Measurements from ENCODE around the gene TAP1. TPM values are rescaled to one million over a fixed set of nuclear protein-coding genes. Genes with fewer than 3 reads are reported as not detected.
A peak's percentile ranks its signal among the peaks of the same experiment; 100 is the strongest.
"Not testable (repeated sequence)": the region's sequence is repeated elsewhere in the genome, so short reads cannot be mapped to it uniquely, and the experiment has no call there.

Gene TAP1, protein sequence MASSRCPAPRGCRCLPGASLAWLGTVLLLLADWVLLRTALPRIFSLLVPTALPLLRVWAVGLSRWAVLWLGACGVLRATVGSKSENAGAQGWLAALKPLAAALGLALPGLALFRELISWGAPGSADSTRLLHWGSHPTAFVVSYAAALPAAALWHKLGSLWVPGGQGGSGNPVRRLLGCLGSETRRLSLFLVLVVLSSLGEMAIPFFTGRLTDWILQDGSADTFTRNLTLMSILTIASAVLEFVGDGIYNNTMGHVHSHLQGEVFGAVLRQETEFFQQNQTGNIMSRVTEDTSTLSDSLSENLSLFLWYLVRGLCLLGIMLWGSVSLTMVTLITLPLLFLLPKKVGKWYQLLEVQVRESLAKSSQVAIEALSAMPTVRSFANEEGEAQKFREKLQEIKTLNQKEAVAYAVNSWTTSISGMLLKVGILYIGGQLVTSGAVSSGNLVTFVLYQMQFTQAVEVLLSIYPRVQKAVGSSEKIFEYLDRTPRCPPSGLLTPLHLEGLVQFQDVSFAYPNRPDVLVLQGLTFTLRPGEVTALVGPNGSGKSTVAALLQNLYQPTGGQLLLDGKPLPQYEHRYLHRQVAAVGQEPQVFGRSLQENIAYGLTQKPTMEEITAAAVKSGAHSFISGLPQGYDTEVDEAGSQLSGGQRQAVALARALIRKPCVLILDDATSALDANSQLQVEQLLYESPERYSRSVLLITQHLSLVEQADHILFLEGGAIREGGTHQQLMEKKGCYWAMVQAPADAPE
- polyA plus RNA-seq (ENCODE audit: insufficient read length in 10 of 10) = 10 to 100 TPM in 4 of 10 donors, 1 to 10 TPM in 6; 7.6 to 11.6 (median 9.9) TPM
- long read RNA-seq, donor 1 = 0 reads
- long read RNA-seq, donor 2, partial matches to known transcripts = 0 of 4 reads
- long read RNA-seq, donor 2, other reads (novel, unspliced or antisense) = 0 of 4 reads
- long read RNA-seq, donor 3 = 0 reads
- long read RNA-seq, donor 4 = 0 reads
- long read RNA-seq, donor 5, partial matches to known transcripts = 0 of 5 reads
- long read RNA-seq, donor 5, other reads (novel, unspliced or antisense) = 0 of 5 reads
- long read RNA-seq, donor 6, partial matches to known transcripts = 0 of 2 reads
- long read RNA-seq, donor 6, other reads (novel, unspliced or antisense) = 0 of 2 reads
- long read RNA-seq, donor 7, partial matches to known transcripts = 0 of 3 reads
- long read RNA-seq, donor 7, other reads (novel, unspliced or antisense) = 0 of 3 reads
- long read RNA-seq, donor 8, partial matches to known transcripts = 0 of 1 reads
- long read RNA-seq, donor 8, other reads (novel, unspliced or antisense) = 0 of 1 reads
- long read RNA-seq, donor 9 = 0 reads

DNA sequence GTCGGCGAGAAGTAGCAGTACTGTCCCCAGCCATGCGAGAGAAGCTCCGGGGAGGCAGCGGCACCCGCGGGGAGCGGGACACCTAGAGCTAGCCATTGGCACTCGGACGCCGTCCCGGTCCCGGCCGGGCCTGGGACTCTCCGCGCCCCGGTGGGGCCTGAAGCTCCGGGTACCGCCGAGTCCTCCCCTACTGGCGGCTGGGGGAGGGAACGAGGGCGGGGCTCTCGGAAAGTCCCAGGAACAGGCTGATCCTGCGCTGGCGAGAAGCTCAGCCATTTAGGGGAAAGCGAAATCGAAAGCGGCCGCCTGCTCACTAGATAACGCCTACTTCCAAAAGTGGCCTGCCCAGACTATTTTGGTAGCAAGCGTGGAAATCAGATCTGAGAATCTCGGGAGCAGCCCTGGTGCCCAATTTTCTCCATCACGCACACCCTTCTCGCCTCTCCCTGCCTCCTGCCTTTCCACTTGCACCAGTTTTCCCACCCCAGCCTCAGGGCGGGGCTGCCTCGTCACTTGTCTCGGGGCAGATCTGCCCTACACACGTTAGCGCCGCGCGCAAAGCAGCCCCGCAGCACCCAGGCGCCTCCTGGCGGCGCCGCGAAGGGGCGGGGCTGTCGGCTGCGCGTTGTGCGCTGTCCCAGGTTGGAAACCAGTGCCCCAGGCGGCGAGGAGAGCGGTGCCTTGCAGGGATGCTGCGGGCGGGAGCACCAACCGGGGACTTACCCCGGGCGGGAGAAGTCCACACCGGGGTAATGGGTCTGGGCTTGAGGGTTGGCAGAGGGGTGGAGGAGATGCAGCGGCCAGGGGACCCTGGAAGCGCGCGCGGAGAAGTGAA, at the start of gene TAP1, which contains the start of gene PSMB9:
Gene TAP1, minus strand, starts transcription at position 164 of the 835 bp plus-strand sequence. Its CDS starts 68 bp downstream, at position 96.
Gene PSMB9, plus strand, starts transcription at position 652 of the 835 bp plus-strand sequence. Its CDS starts 38 bp downstream, at position 690.
- peak; percentile 92 to 98 (median 95) for DNase-seq

DNA sequence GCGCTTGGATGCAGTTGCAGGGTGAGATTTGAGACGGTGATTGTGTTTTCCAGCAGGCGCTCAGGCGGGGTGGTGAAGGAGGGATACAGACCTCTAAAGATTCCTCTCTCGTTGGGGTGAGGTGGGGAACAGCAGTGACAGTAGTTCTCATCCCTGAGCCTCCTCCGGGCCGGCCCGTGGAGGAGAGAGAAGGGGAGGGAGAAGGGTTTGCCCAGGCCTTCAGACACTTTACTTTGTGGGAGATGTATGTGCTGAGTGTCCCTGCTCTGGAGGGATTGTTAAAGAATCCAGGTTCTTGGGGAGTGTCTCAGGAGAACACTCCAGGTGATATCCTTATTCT, 41.5 kb upstream of the TAP1 start:
- DNase-seq = peak in 1 of 3 donors; percentile 1

DNA sequence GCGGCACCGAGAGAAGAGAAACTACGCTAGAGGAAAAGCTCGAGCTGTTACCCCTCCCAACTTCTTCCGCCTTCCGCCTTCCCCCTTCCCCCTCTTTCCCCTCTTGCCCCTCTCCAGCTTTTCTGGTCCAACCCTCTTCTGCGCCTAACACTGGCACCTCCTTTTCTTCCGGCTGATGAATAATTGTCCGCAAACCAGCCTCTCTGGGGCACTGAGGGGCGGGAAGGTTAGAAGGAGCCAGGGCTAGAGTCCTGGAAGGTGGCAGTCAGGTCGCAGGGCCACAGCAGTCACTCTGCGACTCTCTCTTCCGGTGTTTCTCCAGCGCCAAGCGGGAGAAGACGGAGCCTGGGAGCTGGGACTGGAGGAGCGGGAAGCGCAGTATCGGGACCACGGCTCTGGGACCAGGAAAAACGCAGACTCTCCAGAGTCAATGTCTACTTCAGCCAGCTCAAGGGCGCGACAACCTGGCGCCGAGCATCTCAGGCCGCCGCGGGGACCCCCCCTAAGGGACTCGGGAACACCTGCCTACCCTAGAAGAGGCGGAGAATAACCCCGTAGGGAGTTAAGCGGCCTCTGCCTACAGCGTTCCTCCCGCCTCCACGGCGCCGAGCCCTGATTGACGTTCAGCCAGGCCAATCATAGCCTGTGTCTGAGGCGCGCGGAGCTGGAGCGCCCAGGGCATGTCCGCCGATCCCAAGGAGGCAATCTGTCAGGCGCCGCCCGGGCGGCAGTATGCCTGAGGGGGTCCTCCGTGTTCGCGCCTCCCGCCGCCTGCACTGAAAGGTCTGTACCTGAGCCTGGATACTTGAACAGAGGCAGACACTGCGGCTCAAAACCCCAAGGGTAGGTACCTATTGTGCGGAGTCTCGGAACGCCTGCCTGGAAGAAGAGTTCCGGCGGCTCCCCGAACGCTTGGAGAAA, 40.8 kb upstream of the TAP1 start:
- peak; percentile 93 to 98 (median 98) for DNase-seq

DNA sequence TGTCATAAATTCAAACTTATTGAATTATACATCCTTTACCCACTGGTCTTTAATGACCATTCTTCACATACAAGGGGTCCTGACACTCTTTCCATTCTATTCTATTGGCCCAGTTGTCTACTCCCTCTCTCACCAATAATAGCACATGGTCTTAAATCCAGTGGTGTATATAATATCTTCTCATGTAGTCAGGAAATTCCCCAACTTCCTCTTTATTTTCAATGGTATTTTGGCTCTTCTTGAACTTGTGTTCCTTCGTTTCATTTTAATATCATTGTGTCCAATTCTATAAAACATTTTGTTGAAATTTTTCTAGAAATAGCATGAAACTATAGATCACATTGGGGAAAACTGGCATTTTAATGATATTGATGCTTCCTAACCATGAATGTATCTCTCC, 37.3 kb upstream of the TAP1 start:
- DNase-seq = no peak

DNA sequence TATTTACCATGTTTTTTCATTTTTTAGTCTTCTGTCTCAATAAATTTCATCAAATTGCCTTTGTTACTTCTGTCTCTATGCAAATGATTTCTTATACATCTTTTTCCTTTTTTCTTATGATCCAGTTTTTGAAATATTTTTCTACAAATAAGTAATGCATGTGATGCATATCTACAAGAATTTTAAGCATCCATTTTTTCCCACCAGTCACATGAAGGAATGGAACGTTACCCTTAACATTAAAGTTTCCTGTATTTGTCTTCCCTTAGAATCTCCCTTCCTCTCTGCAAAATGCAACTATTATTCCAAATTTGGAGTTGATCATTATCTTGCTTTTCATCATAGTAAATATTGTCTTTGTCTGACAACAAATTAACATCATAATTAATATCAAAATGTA, 36.0 kb upstream of the TAP1 start:
- DNase-seq = no peak

DNA sequence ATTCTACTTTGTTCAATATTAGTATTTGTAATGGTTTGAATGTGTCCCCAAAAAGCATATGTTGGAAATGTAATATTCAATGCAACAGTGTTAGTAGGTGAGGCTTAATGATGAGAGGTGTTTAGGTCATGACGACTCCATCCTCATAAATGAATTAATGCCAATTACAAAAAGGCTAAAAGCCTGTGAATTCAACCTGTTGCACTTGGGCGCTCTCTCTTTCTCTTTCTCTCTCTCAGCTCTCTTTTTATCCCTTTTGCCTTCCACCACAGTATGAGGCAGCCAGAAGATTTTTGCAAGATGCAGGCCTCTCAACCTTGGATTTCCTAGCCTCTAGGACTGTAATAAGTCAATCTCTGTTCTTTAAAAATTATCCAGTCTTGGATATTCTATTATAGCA, 35.1 kb upstream of the TAP1 start:
- no peak for DNase-seq

DNA sequence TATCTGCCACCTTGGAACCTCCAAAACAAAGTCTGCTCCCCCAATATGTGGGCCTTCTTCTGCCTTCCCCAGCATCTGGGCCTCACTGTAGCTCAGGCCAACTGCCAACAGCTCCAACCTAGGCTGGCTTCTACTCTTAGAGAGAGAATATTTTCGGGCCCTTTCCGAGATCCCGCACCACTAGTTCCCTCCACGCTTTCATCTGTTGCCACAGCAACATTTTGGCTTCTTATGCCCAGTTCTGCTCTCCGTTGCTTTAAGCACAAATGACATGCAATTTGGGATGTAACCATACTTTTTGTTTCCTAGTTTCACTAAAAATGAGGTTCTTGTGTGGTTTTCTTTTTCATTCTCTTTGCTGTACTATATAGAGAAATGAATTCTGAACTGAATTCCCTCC, 34.1 kb upstream of the TAP1 start:
- DNase-seq = no peak

DNA sequence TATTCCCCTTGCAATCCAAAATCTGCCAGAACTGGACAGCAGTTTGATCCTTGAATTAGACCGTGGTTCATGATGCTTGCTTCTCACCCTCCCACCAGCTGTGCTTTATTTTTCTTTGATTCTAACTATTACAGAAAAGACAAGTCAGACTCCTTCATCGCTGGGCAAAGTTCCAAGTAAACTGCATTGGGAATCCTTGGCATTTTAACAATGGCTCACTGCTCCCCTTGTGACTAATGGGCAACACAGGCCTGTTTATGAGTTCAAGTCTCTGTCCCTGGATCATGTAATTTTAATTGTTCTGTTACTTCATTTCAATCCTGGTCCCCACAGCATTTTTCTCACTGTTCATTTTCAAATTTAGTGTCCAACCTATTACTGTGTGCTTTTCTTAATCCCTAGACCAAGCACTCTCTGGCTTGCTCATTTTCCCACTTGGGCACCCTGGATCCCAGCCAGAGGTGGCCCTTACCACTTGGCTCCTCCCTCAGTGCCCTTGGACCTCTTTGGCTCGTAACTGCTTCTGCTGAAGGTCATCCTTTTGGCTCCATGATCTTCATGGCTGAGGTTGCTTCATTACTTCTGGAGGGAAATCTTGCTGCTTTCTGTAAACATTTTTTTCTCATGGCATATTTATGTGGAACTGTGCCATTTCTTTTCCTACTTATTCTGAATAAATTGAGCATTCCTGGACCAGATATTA, 33.3 kb upstream of the TAP1 start:
- peak in 1 of 3 donors; percentile 62 for DNase-seq

DNA sequence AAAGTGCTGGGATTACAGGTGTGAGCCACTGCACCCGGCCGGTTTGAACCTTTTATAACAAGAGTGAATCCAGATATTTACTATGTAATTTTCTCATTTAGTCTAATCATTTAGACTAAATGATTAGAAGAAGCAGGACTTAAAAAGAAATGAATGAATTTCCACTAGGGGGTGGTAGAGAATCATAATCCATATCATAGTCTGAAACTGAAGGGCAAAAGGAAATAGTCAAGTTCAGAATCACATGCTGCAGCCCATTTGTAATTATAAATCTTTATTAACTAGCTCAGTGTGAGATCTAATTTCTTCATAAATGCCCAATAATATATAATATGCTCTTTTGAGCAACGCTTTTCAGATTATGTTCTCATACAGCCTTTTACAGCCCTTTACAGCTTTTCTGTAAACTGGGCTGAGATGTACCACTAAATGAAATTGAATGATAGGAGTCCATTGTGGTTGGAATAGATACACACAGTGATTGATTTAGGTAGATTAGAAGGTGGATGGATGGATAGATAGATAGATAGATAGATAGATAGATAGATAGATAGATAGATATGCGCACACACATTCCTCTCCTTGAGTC, 32.3 kb upstream of the TAP1 start:
- peak; percentile 71 to 80 (median 72) for DNase-seq

DNA sequence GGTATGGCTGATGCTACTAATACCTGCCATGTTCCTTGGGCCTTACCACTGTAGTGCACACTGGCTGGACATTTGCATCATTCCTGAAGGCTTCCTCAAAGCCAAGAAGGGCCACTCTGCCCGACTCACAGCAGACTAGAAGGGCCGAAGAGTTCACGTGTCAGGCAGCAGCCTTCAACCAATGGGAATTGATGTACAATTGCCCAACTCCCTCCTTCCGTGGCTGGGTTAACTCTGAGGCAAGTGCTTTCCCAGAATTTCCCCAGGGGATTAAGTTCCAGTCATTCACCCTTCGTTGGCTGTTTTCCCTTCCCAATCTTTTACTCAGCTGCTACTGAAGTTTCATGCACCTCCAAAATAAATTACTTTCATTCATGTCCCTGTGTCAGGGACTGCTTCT, 30.3 kb upstream of the TAP1 start:
- peak in 2 of 3 donors; percentile 17 to 22 for DNase-seq

DNA sequence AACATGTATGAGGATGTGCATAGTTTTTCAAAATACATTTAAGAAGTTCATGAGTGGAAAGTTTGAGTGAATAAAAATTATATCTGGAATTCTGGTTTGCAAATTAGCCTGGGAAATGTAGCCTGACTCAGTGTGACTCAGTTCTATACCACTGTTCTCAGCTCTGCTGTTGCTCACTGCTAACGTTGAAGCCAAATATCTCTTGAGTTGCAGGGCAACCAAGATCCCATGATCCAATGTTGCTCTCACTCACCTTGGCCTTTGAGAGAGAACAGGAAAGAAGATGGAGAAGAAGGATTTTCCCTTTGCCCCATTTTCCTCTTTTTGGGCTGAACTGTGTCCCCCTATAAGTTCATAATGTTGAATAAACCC, 29.4 kb upstream of the TAP1 start:
- peak in 1 of 3 donors; percentile 36 for DNase-seq

DNA sequence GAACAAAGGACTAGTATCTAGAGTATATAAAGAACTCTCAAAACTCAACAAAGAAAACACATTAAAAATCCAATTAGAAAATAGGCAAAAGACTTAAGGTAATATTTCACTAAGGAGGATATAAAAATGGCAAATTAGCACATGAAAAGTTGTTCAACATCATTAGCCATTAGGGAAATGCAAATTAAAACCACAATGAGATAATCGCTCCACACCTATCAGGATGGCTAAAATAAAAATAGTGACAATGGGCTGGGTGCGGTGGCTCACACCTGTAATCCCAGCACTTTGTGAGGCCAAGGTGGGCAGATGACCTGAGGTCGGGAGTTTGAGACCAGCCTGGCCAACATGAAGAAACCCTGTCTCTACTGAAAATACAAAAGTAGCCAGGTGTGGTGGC, 27.5 kb upstream of the TAP1 start:
- DNase-seq = not testable (repeated sequence)

DNA sequence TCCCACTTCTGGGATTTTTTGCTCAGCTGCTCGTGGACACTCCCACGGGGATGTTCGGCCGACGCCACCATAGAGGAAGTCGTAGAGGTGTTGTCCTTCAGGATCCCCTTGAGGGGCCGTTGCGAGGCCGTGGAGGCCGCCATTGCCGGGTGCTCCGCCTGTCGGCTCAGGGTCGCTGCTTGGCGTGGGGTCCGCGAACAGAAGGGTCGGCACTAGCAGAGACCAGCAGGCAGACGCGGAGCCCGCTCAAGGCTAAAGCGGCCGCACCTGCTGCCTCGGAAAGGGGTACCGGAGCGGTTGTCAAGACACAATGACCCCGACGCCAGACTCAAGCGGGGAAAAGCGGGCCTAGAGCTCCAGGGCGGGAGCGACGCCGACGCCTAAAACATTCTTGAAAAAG, 26.2 kb upstream of the TAP1 start:
- no peak for DNase-seq

DNA sequence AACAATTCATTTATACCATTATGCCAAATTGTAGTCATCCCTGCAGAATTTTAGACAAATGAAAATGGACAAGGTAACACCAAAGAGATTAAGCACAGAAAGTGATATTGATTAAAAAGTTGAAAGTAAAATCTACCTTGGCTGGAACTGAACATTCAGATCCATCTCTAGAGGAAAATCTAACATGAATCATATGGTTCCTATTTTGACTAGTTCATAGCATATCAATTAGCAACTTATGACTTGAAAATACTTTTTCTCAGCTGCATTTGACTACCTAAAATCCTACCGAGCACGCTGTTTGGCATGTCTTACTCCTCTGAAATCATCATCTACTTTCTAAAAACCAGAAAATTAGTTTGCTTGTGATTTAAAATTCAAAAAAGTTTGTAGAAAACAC, 23.1 kb upstream of the TAP1 start:
- no peak for DNase-seq

DNA sequence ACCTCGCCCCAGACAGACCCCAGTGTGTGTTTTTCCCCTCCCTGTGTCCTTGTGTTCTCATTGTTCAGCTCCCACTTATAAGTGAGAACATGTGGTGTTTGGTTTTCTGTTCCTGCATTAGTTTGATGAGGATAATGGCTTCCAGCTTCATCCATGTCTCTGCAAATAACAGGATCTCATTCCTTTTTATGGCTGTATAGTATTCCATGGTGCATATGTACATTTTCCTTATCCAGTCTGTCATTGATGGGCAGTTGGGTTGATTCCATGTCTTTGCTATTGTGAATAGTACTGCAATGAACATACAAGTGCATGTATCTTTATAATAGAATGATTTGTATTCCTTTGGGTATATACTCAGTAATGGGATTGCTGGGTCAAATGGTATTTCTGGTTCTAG, 20.4 kb upstream of the TAP1 start:
- not testable (repeated sequence) for DNase-seq

DNA sequence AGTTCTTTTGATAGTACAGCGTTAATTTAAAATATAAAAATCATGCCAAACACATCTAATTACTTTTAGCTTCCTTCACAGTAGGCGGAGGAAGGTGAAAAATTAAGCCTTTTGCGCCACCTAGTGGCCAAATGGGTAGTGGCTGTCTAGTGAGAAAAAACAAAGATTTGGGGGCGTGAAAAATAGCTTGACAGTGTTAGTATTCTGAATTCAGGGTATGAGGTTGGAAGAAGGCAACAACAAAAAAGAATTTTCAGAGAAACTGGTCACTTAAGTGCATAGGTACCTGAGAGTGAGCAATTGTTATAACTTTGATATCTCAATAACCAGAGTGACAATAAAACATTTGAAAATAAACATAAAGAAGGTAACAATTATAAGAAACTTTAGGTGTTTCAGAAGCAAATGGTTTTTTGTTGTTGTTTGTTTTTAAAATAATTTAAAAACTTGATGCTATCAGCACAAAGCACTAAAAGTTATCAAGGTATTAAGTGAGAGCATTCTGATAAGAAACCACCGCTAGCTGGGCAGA, 14.8 kb upstream of the TAP1 start:
- peak; percentile 74 to 88 (median 86) for DNase-seq

DNA sequence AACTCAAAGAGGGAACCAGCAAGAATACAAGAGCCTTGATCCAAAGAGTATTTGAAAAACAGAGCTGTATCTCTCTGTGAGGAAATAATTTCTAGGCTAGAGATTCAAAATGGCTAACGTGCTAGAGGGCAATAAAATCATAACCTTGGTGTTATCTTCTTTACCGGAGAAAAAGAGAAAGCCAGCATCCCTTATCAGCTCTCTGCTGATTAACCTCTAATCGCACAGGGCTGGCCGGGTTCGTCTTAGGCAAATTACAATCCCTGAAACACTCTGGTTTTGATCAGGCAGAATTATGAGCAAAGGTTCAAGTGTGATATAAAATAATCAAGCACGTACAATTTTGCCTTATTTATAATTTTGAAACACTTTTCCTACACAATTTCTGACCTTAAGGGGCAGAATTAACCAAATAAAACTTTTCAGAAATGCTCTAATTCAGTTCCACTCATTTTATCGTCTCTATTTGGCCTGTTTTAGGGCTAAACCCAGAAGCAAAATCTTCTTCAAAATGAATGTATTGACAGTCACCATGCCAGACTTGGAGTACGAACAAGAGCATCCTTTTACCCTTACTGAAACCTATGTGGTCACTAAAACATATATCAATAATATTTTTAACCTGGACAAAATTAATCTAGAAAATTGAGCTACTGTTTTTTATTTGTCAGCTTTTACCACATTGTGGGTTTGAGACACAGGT, 14.2 kb upstream of the TAP1 start:
- no peak for DNase-seq

DNA sequence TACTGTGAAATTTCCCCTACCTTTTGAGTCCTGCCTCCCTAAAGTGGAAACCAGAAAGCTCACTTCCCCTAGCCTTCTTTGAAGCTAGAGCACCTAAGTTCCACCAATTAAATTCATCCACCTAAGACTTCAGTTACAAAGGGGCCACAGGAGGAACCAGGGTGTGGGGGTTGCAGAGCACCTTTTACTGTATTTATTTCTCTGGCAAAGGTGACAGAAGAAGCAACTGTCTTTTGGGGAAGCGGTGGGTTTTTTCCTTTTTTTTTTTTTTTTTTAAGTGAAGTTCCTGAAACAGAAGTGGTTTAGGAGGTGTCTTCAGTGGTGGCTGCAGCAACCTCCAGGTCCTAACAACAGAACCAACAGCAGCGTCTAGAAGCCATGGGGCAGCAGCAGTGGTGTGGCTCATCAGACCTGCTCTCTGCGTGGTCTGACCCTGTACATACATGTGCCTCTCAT, 13.5 kb upstream of the TAP1 start:
- DNase-seq = no peak
